B cell (primary cell): ENCODE measurements around the gene GINS2.

Source experiments
- CTCF ChIP-seq: fragments of 200-600 bp; IDR thresholded peaks from one replicate; pipeline ENCODE4 v1.8.0; 2022; ENCODE audit warnings: antibody characterized with exemption, mild to moderate bottlenecking
- EZH2 ChIP-seq: IDR thresholded peaks from 2 replicates; pipeline ENCODE4 v1.6.1; 2012; ENCODE audit warnings: borderline replicate concordance, low read depth, mild to moderate bottlenecking, moderate library complexity, low read length; ENCODE audit not compliant: insufficient read depth, poor library complexity, severe bottlenecking

- TF ChIP-seq CTCF (no peak), EZH2 (no peak)
Measured at GRCh38 chr16:85665929-85666328, 22.8 kb downstream of the GINS2 start.
